ENCODE measurements around the gene CXCL6.

The CXCL6 gene

GRCh38 chr4:73839715-73840114, 3.2 kb downstream of the CXCL6 start:
- Histone ChIP-seq H3K27ac (ENCODE audit: insufficient read depth, low read length, poor library complexity, severe bottlenecking) (no peak overlapping the region), H3K27me3 (replicated peaks; ENCODE audit: control insufficient read depth, insufficient read depth, low read length, poor library complexity, severe bottlenecking) (no peaks in the 10 kb centered on the region), H3K4me3 (ENCODE audit: insufficient read depth, low read depth, low read length, poor library complexity, severe bottlenecking) (no peak overlapping the region), H3K9me3 (ENCODE audit: control insufficient read depth, low read length) (no peaks in the 10 kb centered on the region), H3K36me3 (ENCODE audit: control insufficient read depth, insufficient read depth, low read length) (no peaks in the 10 kb centered on the region), H3K4me1 (ENCODE audit: control insufficient read depth, insufficient read depth, low read length, poor library complexity, severe bottlenecking) (no peaks in the 10 kb centered on the region)
- DNase-seq = no peak

- Histone ChIP-seq H3K36me3 (ENCODE audit: control insufficient read depth, insufficient read depth, low read length) (no peaks in the 10 kb centered on the region), H3K9me3 (ENCODE audit: control insufficient read depth, low read length) (no peaks in the 10 kb centered on the region), H3K4me3 (ENCODE audit: insufficient read depth, low read depth, low read length, poor library complexity, severe bottlenecking) (no peak overlapping the region), H3K27ac (ENCODE audit: insufficient read depth, low read length, poor library complexity, severe bottlenecking) (no peak overlapping the region), H3K4me1 (ENCODE audit: control insufficient read depth, insufficient read depth, low read length, poor library complexity, severe bottlenecking) (no peaks in the 10 kb centered on the region), H3K27me3 (replicated peaks; ENCODE audit: control insufficient read depth, insufficient read depth, low read length, poor library complexity, severe bottlenecking) (no peaks in the 10 kb centered on the region)
- DNase-seq = no peak
Observed at GRCh38 chr4:73841243-73841925, 4.9 kb downstream of the CXCL6 start.

DNA sequence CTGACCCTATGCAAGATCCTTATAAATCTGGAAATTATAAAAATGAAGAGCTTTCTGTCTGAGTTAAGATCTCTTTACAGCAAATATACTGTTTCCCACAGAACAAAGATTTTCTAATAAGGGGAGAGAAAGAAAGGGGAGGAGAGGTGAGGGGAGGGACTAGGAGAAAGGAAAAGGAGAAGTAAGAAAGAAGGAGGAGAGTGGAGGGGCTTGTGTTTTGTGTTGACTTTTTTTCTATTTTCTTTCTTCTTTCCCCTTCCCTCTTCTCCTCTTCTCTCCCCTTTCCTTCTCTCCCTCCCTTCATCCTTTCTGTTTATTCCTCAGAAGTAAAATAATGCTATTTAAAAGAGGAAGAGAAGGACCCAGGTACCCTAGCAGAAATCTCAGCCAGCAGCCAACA, 6.2 kb downstream of the CXCL6 start:
- Histone ChIP-seq H3K4me3 (ENCODE audit: insufficient read depth, low read depth, low read length, poor library complexity, severe bottlenecking) (no peak overlapping the region), H3K36me3 (ENCODE audit: control insufficient read depth, insufficient read depth, low read length) (no peaks in the 10 kb centered on the region), H3K9me3 (ENCODE audit: control insufficient read depth, low read length) (no peaks in the 10 kb centered on the region), H3K27ac (ENCODE audit: insufficient read depth, low read length, poor library complexity, severe bottlenecking) (no peak overlapping the region), H3K27me3 (replicated peaks; ENCODE audit: control insufficient read depth, insufficient read depth, low read length, poor library complexity, severe bottlenecking) (no peaks in the 10 kb centered on the region), H3K4me1 (ENCODE audit: control insufficient read depth, insufficient read depth, low read length, poor library complexity, severe bottlenecking) (no peaks in the 10 kb centered on the region)
- DNase-seq = no peak

DNA sequence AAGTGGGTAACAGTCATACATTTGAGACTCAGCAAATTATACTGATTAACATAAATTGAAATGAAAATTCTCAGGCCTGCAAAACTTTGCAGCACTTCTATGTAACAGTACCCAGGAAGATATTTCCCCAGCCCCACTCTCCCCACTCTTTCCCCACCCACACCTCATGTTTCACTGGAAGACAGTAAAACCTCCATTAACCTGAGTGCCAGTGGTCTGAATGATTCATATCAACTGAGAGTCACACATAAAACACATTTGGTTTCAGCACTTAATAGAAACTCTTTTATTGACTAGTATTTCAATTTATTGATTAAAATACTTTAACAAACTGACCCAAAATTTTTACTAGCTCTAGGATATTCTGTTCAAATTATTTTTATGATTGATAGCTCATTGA, 6.9 kb downstream of the CXCL6 start:
- Histone ChIP-seq H3K36me3 (ENCODE audit: control insufficient read depth, insufficient read depth, low read length) (no peaks in the 10 kb centered on the region), H3K9me3 (ENCODE audit: control insufficient read depth, low read length) (no peaks in the 10 kb centered on the region), H3K27me3 (replicated peaks; ENCODE audit: control insufficient read depth, insufficient read depth, low read length, poor library complexity, severe bottlenecking) (no peaks in the 10 kb centered on the region), H3K4me1 (ENCODE audit: control insufficient read depth, insufficient read depth, low read length, poor library complexity, severe bottlenecking) (no peaks in the 10 kb centered on the region), H3K27ac (ENCODE audit: insufficient read depth, low read length, poor library complexity, severe bottlenecking) (no peak overlapping the region), H3K4me3 (ENCODE audit: insufficient read depth, low read depth, low read length, poor library complexity, severe bottlenecking) (no peak overlapping the region)
- DNase-seq = no peak

- no peak for DNase-seq
- Histone ChIP-seq H3K4me1 (ENCODE audit: control insufficient read depth, insufficient read depth, low read length, poor library complexity, severe bottlenecking) (no peaks in the 10 kb centered on the region), H3K27me3 (replicated peaks; ENCODE audit: control insufficient read depth, insufficient read depth, low read length, poor library complexity, severe bottlenecking) (no peaks in the 10 kb centered on the region), H3K9me3 (ENCODE audit: control insufficient read depth, low read length) (no peaks in the 10 kb centered on the region), H3K4me3 (ENCODE audit: insufficient read depth, low read depth, low read length, poor library complexity, severe bottlenecking) (no peak overlapping the region), H3K27ac (ENCODE audit: insufficient read depth, low read length, poor library complexity, severe bottlenecking) (no peak overlapping the region), H3K36me3 (ENCODE audit: control insufficient read depth, insufficient read depth, low read length) (no peaks in the 10 kb centered on the region)
Observed at GRCh38 chr4:73844345-73844744, 7.9 kb downstream of the CXCL6 start.

GRCh38 chr4:73844806-73845205, 8.3 kb downstream of the CXCL6 start:
- no peak for DNase-seq
- Histone ChIP-seq H3K4me3 (ENCODE audit: insufficient read depth, low read depth, low read length, poor library complexity, severe bottlenecking) (no peak overlapping the region), H3K4me1 (ENCODE audit: control insufficient read depth, insufficient read depth, low read length, poor library complexity, severe bottlenecking) (no peaks in the 10 kb centered on the region), H3K9me3 (ENCODE audit: control insufficient read depth, low read length) (no peaks in the 10 kb centered on the region), H3K27ac (ENCODE audit: insufficient read depth, low read length, poor library complexity, severe bottlenecking) (no peak overlapping the region), H3K27me3 (replicated peaks; ENCODE audit: control insufficient read depth, insufficient read depth, low read length, poor library complexity, severe bottlenecking) (no peaks in the 10 kb centered on the region), H3K36me3 (ENCODE audit: control insufficient read depth, insufficient read depth, low read length) (no peaks in the 10 kb centered on the region)

- Histone ChIP-seq H3K4me1 (ENCODE audit: control insufficient read depth, insufficient read depth, low read length, poor library complexity, severe bottlenecking) (no peaks in the 10 kb centered on the region), H3K27me3 (replicated peaks; ENCODE audit: control insufficient read depth, insufficient read depth, low read length, poor library complexity, severe bottlenecking) (no peaks in the 10 kb centered on the region), H3K36me3 (ENCODE audit: control insufficient read depth, insufficient read depth, low read length) (no peaks in the 10 kb centered on the region), H3K9me3 (ENCODE audit: control insufficient read depth, low read length) (no peaks in the 10 kb centered on the region), H3K27ac (ENCODE audit: insufficient read depth, low read length, poor library complexity, severe bottlenecking) (no peak overlapping the region), H3K4me3 (ENCODE audit: insufficient read depth, low read depth, low read length, poor library complexity, severe bottlenecking) (no peak overlapping the region)
- DNase-seq = no peak
Observed at GRCh38 chr4:73847526-73848182, 11.2 kb downstream of the CXCL6 start.

DNA sequence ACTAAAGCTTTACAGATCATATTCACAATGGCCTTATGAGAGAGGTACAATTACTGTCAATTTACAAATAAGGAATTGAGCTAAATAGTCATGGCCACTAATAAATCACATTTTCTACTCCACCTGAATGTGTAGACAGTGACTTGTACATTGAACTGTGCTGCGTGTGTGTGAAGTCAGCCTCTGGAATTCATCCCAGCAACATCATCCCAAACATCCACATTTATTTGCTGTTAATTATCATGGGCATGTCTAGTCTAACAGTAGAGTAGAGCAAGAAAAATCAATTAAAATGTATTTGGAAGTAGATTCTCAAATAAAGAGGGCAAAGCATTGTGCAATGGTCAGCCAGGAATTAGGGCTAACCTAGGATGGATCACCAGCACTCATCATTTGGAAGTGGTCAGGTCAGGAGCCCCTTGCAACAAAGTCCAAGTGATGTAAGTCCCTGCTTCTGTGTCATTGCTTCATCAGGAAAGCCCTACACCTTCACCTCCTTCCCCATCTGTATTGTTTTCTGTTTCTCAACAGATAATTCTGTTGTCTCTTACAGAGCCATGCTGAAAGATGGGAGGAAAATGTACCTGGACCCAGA, 11.8 kb downstream of the CXCL6 start:
- no peaks in the 10 kb centered on the region for H3K27me3 ChIP-seq (replicated peaks; ENCODE audit: control insufficient read depth, insufficient read depth, low read length, poor library complexity, severe bottlenecking)
- no peak overlapping the region for H3K4me3 ChIP-seq (ENCODE audit: insufficient read depth, low read depth, low read length, poor library complexity, severe bottlenecking)
- no peak for DNase-seq
- no peaks in the 10 kb centered on the region for H3K4me1 ChIP-seq (ENCODE audit: control insufficient read depth, insufficient read depth, low read length, poor library complexity, severe bottlenecking)
- H3K9me3 ChIP-seq (ENCODE audit: control insufficient read depth, low read length) = no peaks in the 10 kb centered on the region
- H3K27ac ChIP-seq (ENCODE audit: insufficient read depth, low read length, poor library complexity, severe bottlenecking) = no peak overlapping the region
- no peaks in the 10 kb centered on the region for H3K36me3 ChIP-seq (ENCODE audit: control insufficient read depth, insufficient read depth, low read length)

DNA sequence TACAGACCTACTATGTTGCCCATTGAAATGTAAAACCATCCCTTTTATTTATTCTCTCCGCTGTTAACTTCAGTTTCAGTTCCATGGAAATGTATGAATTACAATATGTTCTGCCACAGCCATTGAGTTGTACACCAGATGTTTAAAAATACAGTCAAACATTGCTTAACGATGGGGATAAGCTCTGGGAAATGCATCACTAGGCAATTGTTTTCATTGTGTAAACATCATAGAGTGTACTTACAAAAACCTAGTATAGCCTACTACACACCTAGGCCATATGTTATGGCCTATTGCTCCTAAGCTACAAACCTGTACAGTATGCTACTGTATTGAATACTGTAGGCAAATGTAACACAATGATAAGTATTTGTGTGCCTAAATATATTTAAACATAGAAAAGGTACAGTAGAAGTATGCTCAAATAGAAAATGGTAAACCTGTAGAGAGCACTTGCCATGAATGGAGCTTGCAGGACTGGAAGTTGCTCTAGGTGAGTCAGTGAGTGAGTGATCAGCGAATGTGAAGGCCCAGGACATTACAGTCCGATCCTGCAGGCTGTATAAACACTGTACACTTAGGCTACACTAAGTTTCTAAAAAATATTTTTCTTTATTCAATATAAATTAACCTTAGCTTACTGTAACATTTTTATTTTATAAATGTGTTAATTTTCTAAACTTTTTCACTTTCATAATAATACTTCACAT, 13.9 kb downstream of the CXCL6 start:
- Histone ChIP-seq H3K4me1 (ENCODE audit: control insufficient read depth, insufficient read depth, low read length, poor library complexity, severe bottlenecking) (no peaks in the 10 kb centered on the region), H3K27ac (ENCODE audit: insufficient read depth, low read length, poor library complexity, severe bottlenecking) (no peak overlapping the region)

DNA sequence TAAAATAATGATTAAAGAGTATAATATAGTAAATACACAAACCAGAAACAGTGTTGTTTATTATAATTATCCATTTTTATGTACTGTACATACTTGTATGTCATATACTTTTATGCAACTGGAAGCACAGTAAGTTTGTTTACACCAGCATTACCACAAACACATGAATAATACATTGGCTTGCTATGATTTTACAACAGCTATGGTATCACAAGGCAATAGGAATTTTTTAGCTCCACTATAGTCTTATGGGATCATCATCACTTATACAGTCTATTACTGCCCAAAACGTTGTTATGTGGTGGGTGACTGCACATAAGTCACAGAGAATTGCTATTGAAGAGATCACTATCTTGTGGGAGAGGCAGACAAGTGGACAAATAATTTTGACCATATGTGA, 14.8 kb downstream of the CXCL6 start:
- no peak for DNase-seq
- Histone ChIP-seq H3K4me3 (ENCODE audit: insufficient read depth, low read depth, low read length, poor library complexity, severe bottlenecking) (no peak overlapping the region), H3K9me3 (ENCODE audit: control insufficient read depth, low read length) (no peaks in the 10 kb centered on the region), H3K4me1 (ENCODE audit: control insufficient read depth, insufficient read depth, low read length, poor library complexity, severe bottlenecking) (no peaks in the 10 kb centered on the region), H3K27ac (ENCODE audit: insufficient read depth, low read length, poor library complexity, severe bottlenecking) (no peak overlapping the region), H3K36me3 (ENCODE audit: control insufficient read depth, insufficient read depth, low read length) (no peaks in the 10 kb centered on the region), H3K27me3 (replicated peaks; ENCODE audit: control insufficient read depth, insufficient read depth, low read length, poor library complexity, severe bottlenecking) (no peaks in the 10 kb centered on the region)

More for the DNA sequence above, 13.9 kb downstream of the CXCL6 start:
- H3K9me3 ChIP-seq (ENCODE audit: control insufficient read depth, low read length) = no peaks in the 10 kb centered on the region
- no peaks in the 10 kb centered on the region for H3K27me3 ChIP-seq (replicated peaks; ENCODE audit: control insufficient read depth, insufficient read depth, low read length, poor library complexity, severe bottlenecking)
- H3K4me3 ChIP-seq (ENCODE audit: insufficient read depth, low read depth, low read length, poor library complexity, severe bottlenecking) = no peak overlapping the region
- no peaks in the 10 kb centered on the region for H3K36me3 ChIP-seq (ENCODE audit: control insufficient read depth, insufficient read depth, low read length)
- DNase-seq = no peak

All from effector memory CD4-positive, alpha-beta T cell (primary cell).